Measurements from ENCODE around the gene VPS13A.
"Not testable (repeated sequence)": the region's sequence is repeated elsewhere in the genome, so short reads cannot be mapped to it uniquely, and the experiment has no call there.

The VPS13A gene

DNA sequence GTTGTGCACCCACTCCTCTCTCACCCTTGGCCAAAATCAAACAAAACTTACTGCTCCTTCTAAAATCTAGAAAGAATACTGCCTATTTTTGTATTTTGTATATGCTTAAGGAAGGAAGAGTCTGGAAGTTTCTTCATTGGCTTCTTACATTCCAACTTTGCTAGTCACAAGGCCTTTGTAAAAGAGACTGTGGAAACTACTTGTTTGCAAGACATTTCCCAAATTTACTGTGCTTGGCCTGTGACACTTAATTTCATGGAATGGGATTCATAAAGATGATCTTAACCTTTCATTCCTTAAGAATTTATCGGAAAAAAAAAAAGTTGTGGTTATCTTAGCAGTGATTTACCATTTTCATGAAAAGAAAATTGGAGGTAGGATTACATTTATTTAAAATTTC lies 208.9 kb downstream of the VPS13A start:
- H3K4me3 ChIP-seq = no peak overlapping the region
- H3K9ac ChIP-seq = no peak overlapping the region
- H3K4me2 ChIP-seq = no peak overlapping the region
- H4K20me1 ChIP-seq = no peaks in the 10 kb centered on the region
- peaks cover 15 to 47% (median 22%) of the 10 kb centered on the region in 11 experiments; a peak in 19 of 22 replicates for H3K36me3 ChIP-seq
- H3K27ac ChIP-seq = no peak overlapping the region
- no peaks in the 10 kb centered on the region for H3K4me1 ChIP-seq
- H3K27me3 ChIP-seq = no peaks in the 10 kb centered on the region
- 0 out of 22 replicates have a peak, but pooled peaks cover 0 to under 1% (median 0%) of the 10 kb centered on the region in 11 experiments for H3K9me3 ChIP-seq (replicated peaks in 1 of 11)
- no peak for TF ChIP-seq Cebpa-rat (IDR thresholded peaks at IDR 0.05)

GRCh38 chr9:77391834-77392233 lies 214.5 kb downstream of the VPS13A start:
- no peaks in the 10 kb centered on the region for H3K27me3 ChIP-seq
- H3K4me3 ChIP-seq = no peak overlapping the region
- H4K20me1 ChIP-seq = no peaks in the 10 kb centered on the region
- 0 out of 22 replicates have a peak, but pooled peaks cover 0 to 4% (median 0%) of the 10 kb centered on the region in 11 experiments for H3K9me3 ChIP-seq (replicated peaks in 1 of 11)
- H3K4me2 ChIP-seq = no peak overlapping the region
- no peaks in the 10 kb centered on the region for H3K4me1 ChIP-seq
- no peak overlapping the region for H3K27ac ChIP-seq
- H3K9ac ChIP-seq = no peak overlapping the region
- H3K36me3 ChIP-seq = peaks cover 4 to 16% (median 10%) of the 10 kb centered on the region in 11 experiments; a peak in 13 of 22 replicates
- TF ChIP-seq Cebpa-rat (IDR thresholded peaks at IDR 0.05) = no peak

GRCh38 chr9:77392328-77392727 lies 215.0 kb downstream of the VPS13A start:
- H3K27me3 ChIP-seq = no peaks in the 10 kb centered on the region
- TF ChIP-seq Cebpa-rat (IDR thresholded peaks at IDR 0.05) = no peak
- H4K20me1 ChIP-seq = no peaks in the 10 kb centered on the region
- H3K36me3 ChIP-seq = peaks cover 4 to 16% (median 10%) of the 10 kb centered on the region in 11 experiments; a peak in 13 of 22 replicates
- no peaks in the 10 kb centered on the region for H3K4me1 ChIP-seq
- no peak overlapping the region for H3K27ac ChIP-seq
- H3K4me2 ChIP-seq = no peak overlapping the region
- H3K9ac ChIP-seq = no peak overlapping the region
- H3K4me3 ChIP-seq = no peak overlapping the region
- H3K9me3 ChIP-seq (replicated peaks in 1 of 11) = 0 out of 22 replicates have a peak, but pooled peaks cover 0 to 4% (median 0%) of the 10 kb centered on the region in 11 experiments

DNA sequence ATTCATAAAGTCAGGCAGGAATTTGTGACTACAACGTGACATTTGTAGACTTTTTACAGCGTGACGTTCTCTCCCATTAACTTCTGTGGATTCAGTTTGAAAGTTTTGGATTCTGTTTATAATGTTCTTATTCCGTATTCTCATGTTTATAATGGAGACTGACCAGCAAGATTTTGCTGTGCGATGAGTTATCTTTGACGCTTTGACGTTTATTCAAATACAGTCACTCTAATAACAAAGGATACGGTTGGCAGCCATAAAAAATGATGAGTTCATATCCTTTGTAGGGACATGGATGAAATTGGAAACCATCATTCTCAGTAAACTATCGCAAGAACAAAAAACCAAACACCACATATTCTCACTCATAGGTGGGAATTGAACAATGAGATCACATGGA lies 221.2 kb downstream of the VPS13A start:
- not testable (repeated sequence) for H4K20me1 ChIP-seq, H3K9ac ChIP-seq

DNA sequence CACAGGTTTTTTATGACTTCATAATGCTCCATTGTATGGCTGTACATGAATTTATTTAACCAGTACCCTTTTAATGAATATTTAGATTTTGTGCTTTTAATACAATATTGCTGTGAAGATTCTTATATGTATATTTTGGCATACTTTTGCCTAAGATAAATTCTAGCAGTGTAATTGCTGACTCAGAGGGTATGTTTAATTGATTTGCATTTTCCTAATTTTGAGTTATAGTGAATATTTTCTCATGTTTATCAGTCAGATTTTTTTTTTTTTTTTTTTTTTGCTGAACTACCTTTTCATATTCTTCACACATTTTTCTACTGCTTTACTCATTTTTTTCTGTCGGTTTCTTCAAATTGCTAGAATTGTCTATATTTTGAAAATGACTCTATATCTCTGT lies 222.6 kb downstream of the VPS13A start:
- TF ChIP-seq Cebpa-rat (IDR thresholded peaks at IDR 0.05) = no peak

More for the DNA sequence above, 221.2 kb downstream of the VPS13A start:
- not testable (repeated sequence) for H3K27me3 ChIP-seq; H3K27ac ChIP-seq; H3K4me3 ChIP-seq; H3K9me3 ChIP-seq (replicated peaks in 1 of 11); H3K36me3 ChIP-seq; H3K4me1 ChIP-seq; H3K4me2 ChIP-seq

GRCh38 chr9:77402286-77402685 lies 225.0 kb downstream of the VPS13A start:
- TF ChIP-seq Cebpa-rat (IDR thresholded peaks at IDR 0.05) = no peak
- no peaks in the 10 kb centered on the region for H4K20me1 ChIP-seq
- peaks cover 0 to 6% (median 0%) of the 10 kb centered on the region in 11 experiments; a peak in 5 of 22 replicates for H3K9me3 ChIP-seq (replicated peaks in 1 of 11)
- no peaks in the 10 kb centered on the region for H3K27me3 ChIP-seq
- H3K4me1 ChIP-seq = no peaks in the 10 kb centered on the region
- no peak overlapping the region for H3K9ac ChIP-seq
- H3K4me3 ChIP-seq = no peak overlapping the region
- no peak overlapping the region for H3K4me2 ChIP-seq
- H3K27ac ChIP-seq = no peak overlapping the region
- H3K36me3 ChIP-seq = peaks cover 14 to 27% (median 17%) of the 10 kb centered on the region in 11 experiments

More for the DNA sequence above, 222.6 kb downstream of the VPS13A start:
- Histone ChIP-seq H3K36me3 (peaks cover 0 to 7% (median 0%) of the 10 kb centered on the region in 11 experiments; a peak in 2 of 22 replicates), H3K9me3 (replicated peaks in 1 of 11) (no peaks in the 10 kb centered on the region), H4K20me1 (no peaks in the 10 kb centered on the region), H3K27me3 (no peaks in the 10 kb centered on the region), H3K27ac (no peak overlapping the region), H3K4me3 (no peak overlapping the region), H3K9ac (no peak overlapping the region), H3K4me2 (no peak overlapping the region), H3K4me1 (no peaks in the 10 kb centered on the region)

GRCh38 chr9:77403239-77403638 lies 225.9 kb downstream of the VPS13A start:
- Histone ChIP-seq H4K20me1 (no peaks in the 10 kb centered on the region), H3K9ac (no peak overlapping the region), H3K4me2 (no peak overlapping the region), H3K27me3 (no peaks in the 10 kb centered on the region), H3K9me3 (replicated peaks in 1 of 11) (peaks cover 5 to 15% (median 7%) of the 10 kb centered on the region in 11 experiments), H3K27ac (no peak overlapping the region), H3K4me3 (no peak overlapping the region), H3K4me1 (no peaks in the 10 kb centered on the region), H3K36me3 (peaks cover 23 to 36% (median 27%) of the 10 kb centered on the region in 11 experiments)
- TF ChIP-seq Cebpa-rat (IDR thresholded peaks at IDR 0.05) = no peak

DNA sequence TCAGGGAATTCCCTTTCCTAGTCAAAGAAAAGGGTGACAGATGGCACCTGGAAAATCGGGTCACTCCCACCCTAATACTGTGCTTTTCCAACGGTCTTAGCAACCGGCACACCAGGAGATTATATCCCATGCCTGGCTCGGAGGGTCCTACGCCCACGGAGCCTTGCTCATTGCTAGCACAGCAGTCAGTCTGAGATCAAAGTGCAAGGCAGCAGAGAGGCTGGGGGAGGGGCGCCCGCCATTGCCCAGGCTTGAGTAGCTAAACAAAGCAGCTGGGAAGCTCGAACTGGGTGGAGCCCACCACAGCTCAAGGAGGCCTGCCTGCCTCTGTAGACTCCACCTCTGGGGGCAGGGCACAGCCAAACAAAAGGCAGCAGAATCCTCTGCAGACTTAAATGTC lies 231.2 kb downstream of the VPS13A start:
- not testable (repeated sequence) for H3K4me3 ChIP-seq, H3K27me3 ChIP-seq, H3K4me2 ChIP-seq, H3K9ac ChIP-seq, H3K4me1 ChIP-seq, H4K20me1 ChIP-seq, H3K27ac ChIP-seq
- Histone ChIP-seq H3K36me3 (peaks cover 29 to 44% (median 37%) of the 10 kb centered on the region in 11 experiments), H3K9me3 (replicated peaks in 1 of 11) (peaks cover 20 to 34% (median 25%) of the 10 kb centered on the region in 11 experiments)

GRCh38 chr9:77417566-77417965 lies 240.2 kb downstream of the VPS13A start:
- no peaks in the 10 kb centered on the region for H3K9me3 ChIP-seq (replicated peaks in 1 of 11)
- H3K4me2 ChIP-seq = no peak overlapping the region
- H3K4me1 ChIP-seq = no peaks in the 10 kb centered on the region
- no peak for TF ChIP-seq Cebpa-rat (IDR thresholded peaks at IDR 0.05)
- H4K20me1 ChIP-seq = no peaks in the 10 kb centered on the region
- H3K9ac ChIP-seq = no peak overlapping the region
- H3K36me3 ChIP-seq = peaks cover 0 to 14% (median 5%) of the 10 kb centered on the region in 11 experiments; a peak in 7 of 22 replicates
- no peak overlapping the region for H3K4me3 ChIP-seq
- no peak overlapping the region for H3K27ac ChIP-seq
- H3K27me3 ChIP-seq = no peaks in the 10 kb centered on the region

- Histone ChIP-seq H4K20me1 (no peaks in the 10 kb centered on the region), H3K27ac (no peak overlapping the region), H3K4me3 (no peak overlapping the region), H3K27me3 (no peaks in the 10 kb centered on the region), H3K4me2 (no peak overlapping the region), H3K9me3 (replicated peaks in 1 of 11) (no peaks in the 10 kb centered on the region), H3K36me3 (peaks cover 0 to 14% (median 5%) of the 10 kb centered on the region in 11 experiments; a peak in 7 of 22 replicates), H3K4me1 (no peaks in the 10 kb centered on the region), H3K9ac (no peak overlapping the region)
- no peak for TF ChIP-seq Cebpa-rat (IDR thresholded peaks at IDR 0.05)
Observed at GRCh38 chr9:77418226-77418625, 240.9 kb downstream of the VPS13A start.
